ENCODE data around the gene AK1.

The AK1 gene

GRCh38 chr9:127867356-127868277 lies 9.9 kb downstream of the AK1 start:
- no peak for DNase-seq

GRCh38 chr9:127866535-127866934 lies 10.9 kb downstream of the AK1 start:
- no peak for DNase-seq

DNA sequence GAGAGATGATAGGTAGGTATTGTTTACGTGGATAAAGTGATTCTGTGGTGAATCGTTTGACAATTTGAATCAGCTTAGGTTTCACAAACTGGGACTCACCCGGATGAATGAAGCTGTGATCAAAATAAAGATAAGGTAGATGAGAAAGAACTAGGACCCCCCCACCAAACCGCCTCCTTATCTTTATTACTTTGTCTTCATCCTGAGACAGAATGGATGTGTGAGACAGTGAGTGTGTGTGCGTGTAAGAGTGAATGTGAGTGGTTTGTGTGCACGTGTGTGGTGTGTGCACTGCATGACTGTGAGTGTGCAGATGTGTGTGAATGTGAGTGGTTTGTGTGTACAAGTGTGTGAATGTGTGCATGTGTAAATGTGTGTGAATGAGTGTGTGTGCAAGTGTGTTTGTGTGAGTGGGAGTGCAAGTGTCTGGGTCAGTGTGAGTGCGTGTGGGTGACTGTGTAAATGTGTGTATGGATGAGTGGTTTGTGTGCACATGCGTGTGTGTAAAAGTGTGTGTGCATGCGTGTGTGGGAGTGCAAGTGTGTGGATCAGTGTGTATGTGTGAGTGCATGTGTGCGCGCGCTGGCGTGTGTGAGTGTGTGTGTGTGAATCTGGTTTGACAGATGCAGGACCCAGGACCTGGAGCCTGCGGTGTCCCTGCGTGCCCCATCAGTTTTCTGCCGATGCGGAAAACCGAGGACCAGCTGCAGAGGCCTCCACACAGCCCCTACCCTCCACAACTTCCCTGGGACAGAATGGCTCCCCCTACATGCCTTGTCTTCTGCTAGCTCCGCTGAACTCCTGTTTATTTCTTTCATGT lies 11.6 kb downstream of the AK1 start:
- DNase-seq = peak in 2 of 5 experiments; percentile 59 to 93

DNA sequence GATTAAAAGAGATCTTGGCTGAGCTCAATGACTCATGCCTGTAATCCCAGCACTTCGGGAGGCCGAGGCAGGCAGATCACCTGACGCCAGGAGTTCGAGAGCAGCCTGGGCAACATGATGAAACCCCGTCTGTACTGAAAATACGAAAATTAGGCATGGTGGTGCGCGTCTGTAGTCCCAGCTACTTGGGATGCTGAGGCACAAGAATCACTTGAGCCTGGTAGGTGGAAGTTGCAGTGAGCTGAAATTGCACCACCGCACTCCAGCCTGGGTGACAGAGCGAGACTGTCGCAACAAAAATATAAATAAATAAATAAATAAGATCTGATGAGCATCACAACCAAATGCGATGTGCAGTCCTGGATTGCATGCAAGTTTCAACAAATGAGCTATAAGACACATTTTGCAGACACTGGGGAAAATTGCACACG lies 14.3 kb downstream of the AK1 start:
- no peak for DNase-seq

DNA sequence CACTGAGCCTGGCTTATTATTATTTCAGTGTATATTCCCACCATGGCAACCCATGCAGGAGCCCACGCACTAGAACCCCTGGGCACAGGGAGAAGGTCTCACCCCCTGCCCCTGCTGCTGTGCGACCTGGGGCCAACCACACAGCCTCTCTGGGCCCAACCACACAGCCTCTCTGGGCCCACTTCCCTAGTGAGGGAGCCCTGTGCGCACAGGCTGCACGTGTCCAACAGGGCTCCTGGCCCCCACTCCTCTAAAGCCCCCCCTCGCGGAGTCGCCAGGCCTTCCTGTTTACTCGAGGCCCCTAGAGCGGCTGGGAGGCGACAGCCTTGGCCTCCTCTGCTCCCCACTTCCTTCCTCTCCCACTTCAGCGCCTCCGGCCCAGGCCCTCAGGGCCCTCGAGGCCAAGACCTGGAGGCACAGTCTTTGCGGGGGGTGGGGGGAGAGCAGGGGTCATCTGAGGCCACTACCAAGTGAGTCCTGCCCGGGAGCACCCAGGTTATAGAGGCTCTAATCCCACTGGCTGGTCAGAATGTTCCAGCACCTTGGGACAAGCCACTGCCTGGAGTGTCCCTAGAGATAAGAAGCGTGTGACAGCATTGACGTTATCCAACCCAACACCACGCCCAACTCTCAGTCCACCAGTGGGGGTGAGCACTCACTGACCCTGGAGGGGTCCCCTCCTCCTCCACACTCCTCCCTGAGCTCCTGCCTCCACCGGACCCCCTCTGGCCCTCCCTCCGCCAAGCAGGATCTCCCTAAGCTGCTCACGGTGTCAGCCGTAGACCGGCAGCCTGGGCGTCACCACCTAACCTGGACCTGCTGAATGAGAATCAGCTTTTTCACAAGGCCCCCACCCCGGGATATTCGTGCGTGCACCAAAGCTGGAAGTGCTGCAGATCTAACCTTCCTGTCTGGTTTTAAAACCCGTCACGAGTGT lies 15.1 kb downstream of the AK1 start:
- DNase-seq = peak in 2 of 5 experiments; percentile 67 to 73

DNA sequence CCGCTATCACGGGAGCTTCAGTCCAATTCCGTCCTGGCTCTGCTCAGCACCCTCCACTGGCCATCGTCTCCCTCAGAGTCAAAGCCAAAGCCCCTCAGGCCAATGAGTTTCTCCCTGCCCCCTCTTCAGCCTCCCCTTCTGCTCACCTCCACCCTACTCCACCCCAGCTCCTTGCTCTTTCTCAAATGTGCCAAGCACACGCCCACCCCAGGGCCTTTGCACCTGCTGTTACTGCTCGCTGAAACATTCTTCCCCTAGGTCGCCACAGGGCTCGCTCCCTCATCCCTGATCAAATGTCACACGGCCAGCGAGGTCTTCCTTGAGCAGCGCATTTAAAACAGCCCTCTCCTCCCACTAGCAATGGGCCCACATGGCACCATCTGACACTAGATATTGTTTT lies 16.7 kb downstream of the AK1 start:
- no peak for DNase-seq

- no peak for DNase-seq
Observed at GRCh38 chr9:127860260-127860659, 17.2 kb downstream of the AK1 start.

DNA sequence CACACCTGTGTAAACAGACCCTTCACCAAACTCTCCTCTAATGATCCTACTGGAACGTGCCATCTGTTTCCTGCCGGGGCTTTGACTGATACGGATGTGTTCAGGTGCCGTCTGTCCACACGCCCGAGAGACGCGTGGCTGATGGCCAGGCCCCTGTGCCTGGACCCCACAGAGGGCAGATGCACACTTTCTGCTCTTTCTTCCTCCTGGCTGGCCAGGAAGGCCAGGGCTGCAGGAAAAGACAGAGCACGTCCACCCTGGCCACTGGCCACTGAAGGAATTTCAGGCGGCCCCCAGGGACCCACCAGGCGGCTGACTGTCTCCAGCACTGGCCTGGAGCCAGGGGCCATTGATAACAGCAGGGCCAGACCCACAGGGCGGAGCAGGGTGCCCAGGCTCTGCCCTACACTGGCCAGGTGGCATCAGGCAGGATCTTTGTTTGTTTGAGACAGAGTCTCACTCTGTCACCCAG lies 19.4 kb downstream of the AK1 start:
- no peak for DNase-seq

GRCh38 chr9:127857278-127857677 lies 20.2 kb downstream of the AK1 start:
- DNase-seq = no peak

DNA sequence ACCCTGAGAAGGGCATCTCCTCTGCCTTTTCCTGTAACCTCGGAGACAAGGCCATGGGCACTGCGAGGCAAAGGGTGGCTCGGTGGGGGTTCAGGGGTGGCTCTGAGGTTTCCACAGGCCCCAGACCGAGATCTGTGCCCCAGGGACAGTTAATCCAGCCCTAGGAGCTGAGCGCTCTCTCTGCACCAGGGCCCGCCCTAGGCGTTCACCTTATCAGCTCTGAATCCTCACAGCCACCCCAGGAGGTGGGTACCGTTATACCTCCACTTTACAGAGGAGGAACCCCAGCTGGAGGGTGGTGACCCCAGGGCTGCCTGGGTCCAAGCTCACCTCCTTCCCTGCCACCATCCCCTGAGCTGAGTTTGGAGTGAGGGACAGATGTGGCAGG lies 20.8 kb downstream of the AK1 start:
- DNase-seq = no peak

- DNase-seq = no peak
Observed at GRCh38 chr9:127856094-127856728, 21.3 kb downstream of the AK1 start.

DNA sequence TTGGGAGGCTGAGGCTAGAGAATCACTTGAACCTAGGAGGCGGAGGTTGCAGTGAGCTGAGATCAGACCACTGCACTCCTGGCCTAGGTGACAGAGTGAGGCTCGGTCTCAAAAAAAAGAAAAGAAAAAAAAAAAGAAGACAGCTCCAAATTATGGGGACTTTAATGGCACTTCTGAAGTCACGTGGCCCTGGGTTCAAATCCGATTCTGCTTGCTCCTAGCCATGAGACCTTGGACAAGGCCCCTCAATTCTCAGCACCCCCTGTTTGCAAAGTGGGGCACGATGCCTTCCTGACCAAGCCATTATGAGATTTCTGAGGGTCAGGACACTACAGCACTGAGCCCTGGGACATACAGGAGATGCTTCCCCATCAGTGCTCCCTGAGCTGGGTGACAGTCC lies 22.0 kb downstream of the AK1 start:
- DNase-seq = no peak

DNA sequence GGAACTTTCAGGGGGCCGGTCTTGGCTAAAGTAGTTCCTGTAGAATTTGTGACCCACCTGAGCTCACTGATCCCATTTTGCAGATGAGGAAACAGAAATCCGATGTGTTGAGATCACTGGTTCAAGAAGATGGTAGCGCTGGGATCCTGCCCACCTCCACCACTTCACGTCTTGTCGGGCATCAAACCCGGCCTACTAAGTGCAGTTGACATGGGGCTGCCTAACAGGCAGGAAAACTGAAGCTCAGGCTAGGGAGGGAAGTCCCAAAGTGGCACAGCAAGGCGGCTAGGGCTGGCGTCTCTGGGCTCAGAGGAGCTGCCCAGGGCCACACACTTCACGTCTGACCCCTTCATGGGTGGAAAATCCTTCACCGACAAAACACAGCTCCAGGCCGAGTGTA lies 22.5 kb downstream of the AK1 start:
- DNase-seq = no peak

DNA sequence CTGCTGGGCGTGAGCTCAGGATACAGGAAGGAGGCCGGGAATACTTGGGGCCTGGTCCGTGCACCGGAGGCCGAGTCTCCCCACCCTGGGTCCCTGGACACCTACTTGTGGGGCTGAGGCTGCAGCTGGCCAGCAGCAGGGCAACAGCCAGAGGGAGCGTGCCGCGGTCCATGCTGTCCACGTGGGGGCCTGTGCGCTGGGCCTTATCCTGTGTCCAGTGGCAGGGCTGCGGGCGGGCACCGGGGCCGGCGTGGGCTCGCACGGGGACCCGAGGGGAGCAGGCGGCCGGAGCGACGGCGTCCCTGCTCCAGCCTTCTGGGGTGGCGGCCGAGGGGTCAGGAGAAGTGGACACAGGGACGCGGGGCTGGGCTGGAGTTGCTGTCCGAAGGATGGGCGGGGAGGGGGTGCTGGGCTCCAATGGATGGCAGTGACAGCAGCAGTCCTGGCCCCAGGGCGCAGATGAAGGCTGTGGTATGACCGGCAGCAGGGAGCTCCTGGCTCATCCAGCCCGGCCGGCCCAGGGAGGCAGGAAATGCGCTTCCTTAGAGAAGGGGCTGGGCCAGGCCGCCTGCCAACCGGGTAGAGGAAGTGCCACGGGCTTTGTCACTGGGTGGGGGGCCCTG lies 23.2 kb downstream of the AK1 start, which contains the start of gene ENG:
Gene ENG (minus strand): TSS at position 475 of the 623 bp plus-strand sequence. CDS start 303 bp downstream, at position 172.
- no peak for DNase-seq

GRCh38 chr9:127853312-127854183 lies 23.9 kb downstream of the AK1 start:
- no peak for DNase-seq

- DNase-seq = no peak
Observed at GRCh38 chr9:127852829-127853228, 24.6 kb downstream of the AK1 start.

DNA sequence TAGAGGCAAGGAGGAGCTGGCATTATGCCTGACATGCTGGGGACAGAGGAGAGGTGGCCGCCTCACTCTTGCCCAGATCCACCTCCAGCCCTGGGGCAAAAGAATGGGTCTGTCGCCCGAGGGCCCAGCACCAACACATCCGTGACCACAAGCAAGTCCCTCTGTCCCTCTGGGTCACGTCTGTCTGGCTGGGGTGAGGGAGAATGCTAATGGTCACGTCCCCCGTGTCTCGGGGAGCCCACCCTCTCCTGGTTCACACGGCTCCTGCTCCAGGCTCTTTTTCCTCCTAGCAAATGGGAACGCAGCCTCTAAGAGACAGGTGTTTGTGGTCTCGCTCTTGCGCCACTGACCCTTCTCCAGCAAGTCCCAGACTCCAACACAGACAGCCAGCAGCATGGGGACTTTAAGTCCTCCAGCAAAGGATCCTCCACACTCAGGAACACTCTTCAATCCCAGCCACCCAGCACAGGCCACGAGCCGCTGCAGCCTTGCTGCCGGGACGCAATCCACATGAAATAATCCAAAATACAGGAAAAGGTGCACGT lies 27.1 kb downstream of the AK1 start:
- DNase-seq = no peak

- no peak for DNase-seq
Observed at GRCh38 chr9:127848756-127849504, 28.5 kb downstream of the AK1 start.

Measured in T-helper 2 cell (primary cell).